GM15510 (cell line): ENCODE data around the gene KIRREL3.

Experiments used
- POLR2A ChIP-seq: IDR thresholded peaks from 3 replicates; pipeline ENCODE4 v1.6.1; 2011; ENCODE audit warnings: borderline replicate concordance; ENCODE audit not compliant: insufficient read length; ENCODE audit errors: extremely low read depth

KIRREL3 gene

GRCh38 chr11:126385991-126386728, 614.4 kb downstream of the KIRREL3 start:
- no peak for TF ChIP-seq POLR2A

GRCh38 chr11:126384449-126385070, 616.0 kb downstream of the KIRREL3 start:
- TF ChIP-seq POLR2A, result no peak

GRCh38 chr11:126383339-126384335, 616.9 kb downstream of the KIRREL3 start:
- no peak for TF ChIP-seq POLR2A

- no peak for TF ChIP-seq POLR2A
Observed at GRCh38 chr11:126380909-126381308, 619.7 kb downstream of the KIRREL3 start.

- no peak for TF ChIP-seq POLR2A
Observed at GRCh38 chr11:126378763-126379162, 621.8 kb downstream of the KIRREL3 start.

GRCh38 chr11:126375726-126376125, 624.8 kb downstream of the KIRREL3 start:
- TF ChIP-seq POLR2A, result no peak
